Kidney (tissue), 14 donors: ENCODE results near the gene ZBTB9. TPM values are rescaled to one million over a fixed set of nuclear protein-coding genes. Genes with fewer than 3 reads are reported as not detected.

Source experiments
- DNase-seq, 5 donors: peaks; one replicate each; pipeline ENCODE4 v3.0.0-alpha.2; 2013 to 2020
- FAIRE-seq: peaks from 2 replicates; lab custom pipeline; 2012; peaks lifted over from hg19 to GRCh38; lab: Jason Lieb, UNC
- H3K27ac ChIP-seq, 2 donors: one replicate each; pipeline ENCODE4 v1.7.0; 2013; ENCODE audit warnings: low read depth in 2 of 2, low read length in 2 of 2, inconsistent platforms in 1 of 2
- H3K27me3 ChIP-seq: one replicate; pipeline ENCODE4 v1.7.1; 2013; ENCODE audit warnings: low read length, inconsistent platforms; ENCODE audit not compliant: control insufficient read depth, insufficient read depth
- H3K36me3 ChIP-seq, 3 donors: one replicate each; pipeline versions ENCODE4 v1.7.0 to v1.7.1; 2013; ENCODE audit warnings: low read length in 3 of 3, control low read depth in 1 of 3, inconsistent platforms in 1 of 3; ENCODE audit not compliant: insufficient read depth in 3 of 3, control insufficient read depth in 2 of 3
- H3K4me1 ChIP-seq, 3 donors: one replicate each; pipeline versions ENCODE4 v1.7.0 to v1.7.1; 2013; ENCODE audit warnings: low read length in 3 of 3, inconsistent platforms in 1 of 3, low read depth in 1 of 3; ENCODE audit not compliant: control insufficient read depth in 2 of 3, insufficient read depth in 2 of 3
- H3K4me3 ChIP-seq, 3 donors: one replicate each; pipeline versions ENCODE4 v1.7.0 to v1.8.1; 2013; ENCODE audit warnings: low read length in 3 of 3, control low read depth in 1 of 3, inconsistent platforms in 1 of 3
- H3K9ac ChIP-seq, 3 donors: one replicate each; pipeline versions ENCODE4 v1.7.0 to v1.7.1; 2013; ENCODE audit warnings: low read length in 3 of 3, control low read depth in 1 of 3, inconsistent platforms in 1 of 3
- H3K9me3 ChIP-seq, 3 donors: one replicate each; pipeline versions ENCODE4 v1.7.0 to v1.7.1; 2013; ENCODE audit warnings: low read length in 3 of 3, control low read depth in 1 of 3, inconsistent platforms in 1 of 3; ENCODE audit not compliant: control insufficient read depth in 2 of 3, insufficient read depth in 1 of 3
- intact Hi-C: fragments of 100-400 bp; cut with DNase I; formaldehyde crosslinking; loops from one replicate; pipeline ENCODE4 v1.11.1; 2022
- polyA plus RNA-seq: library from polyadenylated mRNA; stranded (reverse); fragments of 350-450 nt; fragmentation: Illumina TruSeq; extraction: RNeasy Lipid Tissue Mini Kit (QIAGEN cat#74804); gene quantifications from one replicate; pipeline ENCODE4 v1.2.3, GENCODE V29; 2014; ENCODE audit warnings: low read depth, low replicate concordance; ENCODE audit not compliant: insufficient read depth
- total RNA-seq: library from RNA; stranded (reverse); fragmentation: NEBNext Ultra II Directional; extraction: Animal tissue kit (Norgen Biotek cat#: 25700); gene quantifications from one replicate; pipeline ENCODE4 v1.2.1, GENCODE V29; 2021
- TF ChIP-seq, protein P1 (sequence below): IDR thresholded peaks from 3 replicates; pipeline ENCODE4 v1.5.1; 2012; ENCODE audit warnings: mild to moderate bottlenecking, moderate library complexity, borderline replicate concordance; ENCODE audit not compliant: insufficient read depth; ENCODE audit errors: extremely low read depth
- donor health status: control.
- donor health status: control.
- donor health status: control.
- donor health status: control.
- donor health status: control.
- donor health status: DM: yes; HTN: yes; CAD: no.
- donor health status: Normal renal cell carcinoma (clear cell type).

The ZBTB9 gene
- total and polyA plus RNA-seq, 2 donors from 2014 or later = 6.4 to 11.5 TPM

DNA sequence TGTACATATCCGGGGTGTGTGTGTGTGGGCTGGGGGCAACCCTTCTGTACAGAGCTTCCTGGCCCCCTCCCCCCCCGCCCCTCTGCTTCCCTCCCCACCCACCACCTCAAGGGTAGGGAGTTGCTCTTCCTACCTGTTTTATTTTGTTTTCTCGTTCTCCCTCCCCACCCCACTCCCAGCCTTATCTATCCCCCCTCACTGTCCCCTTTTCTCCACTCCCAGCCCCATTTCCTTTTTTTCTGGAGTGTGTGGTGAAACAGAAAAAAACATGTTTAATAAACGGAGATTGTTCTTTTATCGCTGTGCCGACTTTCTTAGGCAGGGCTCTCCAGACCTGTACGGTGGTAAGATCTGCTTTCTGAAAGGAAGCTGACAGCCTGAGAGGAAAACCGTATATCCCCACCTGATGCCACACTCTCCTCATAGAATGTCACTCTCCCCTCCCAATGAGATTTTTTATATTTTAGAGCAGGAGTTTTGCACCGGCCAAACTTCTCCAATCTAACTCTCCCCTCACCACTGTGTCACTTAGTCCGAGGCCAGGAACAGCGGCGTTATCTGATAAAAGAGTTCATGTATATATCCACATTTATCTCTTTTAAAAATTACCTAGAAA, 875 bp upstream of the ZBTB9 start:
- Histone ChIP-seq H3K27ac (peak overlapping the region in 1 of 2 donors; percentile 63), H3K9me3 (no peaks in the 10 kb centered on the region), H3K4me3 (peak overlapping the region; percentile 87 to 95 (median 93)), H3K27me3 (no peaks in the 10 kb centered on the region), H3K36me3 (peaks cover 0 to 3% (median 3%) of the 10 kb centered on the region in 3 donors), H3K4me1 (peaks cover 0 to 9% (median 0%) of the 10 kb centered on the region in 3 donors), H3K9ac (peak overlapping the region; percentile 79 to 98 (median 81))
- DNase-seq = no peak
- TF ChIP-seq, protein P1, sequence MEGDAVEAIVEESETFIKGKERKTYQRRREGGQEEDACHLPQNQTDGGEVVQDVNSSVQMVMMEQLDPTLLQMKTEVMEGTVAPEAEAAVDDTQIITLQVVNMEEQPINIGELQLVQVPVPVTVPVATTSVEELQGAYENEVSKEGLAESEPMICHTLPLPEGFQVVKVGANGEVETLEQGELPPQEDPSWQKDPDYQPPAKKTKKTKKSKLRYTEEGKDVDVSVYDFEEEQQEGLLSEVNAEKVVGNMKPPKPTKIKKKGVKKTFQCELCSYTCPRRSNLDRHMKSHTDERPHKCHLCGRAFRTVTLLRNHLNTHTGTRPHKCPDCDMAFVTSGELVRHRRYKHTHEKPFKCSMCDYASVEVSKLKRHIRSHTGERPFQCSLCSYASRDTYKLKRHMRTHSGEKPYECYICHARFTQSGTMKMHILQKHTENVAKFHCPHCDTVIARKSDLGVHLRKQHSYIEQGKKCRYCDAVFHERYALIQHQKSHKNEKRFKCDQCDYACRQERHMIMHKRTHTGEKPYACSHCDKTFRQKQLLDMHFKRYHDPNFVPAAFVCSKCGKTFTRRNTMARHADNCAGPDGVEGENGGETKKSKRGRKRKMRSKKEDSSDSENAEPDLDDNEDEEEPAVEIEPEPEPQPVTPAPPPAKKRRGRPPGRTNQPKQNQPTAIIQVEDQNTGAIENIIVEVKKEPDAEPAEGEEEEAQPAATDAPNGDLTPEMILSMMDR = no peak
- intact Hi-C loops = no loop called here
- no peak for FAIRE-seq

DNA sequence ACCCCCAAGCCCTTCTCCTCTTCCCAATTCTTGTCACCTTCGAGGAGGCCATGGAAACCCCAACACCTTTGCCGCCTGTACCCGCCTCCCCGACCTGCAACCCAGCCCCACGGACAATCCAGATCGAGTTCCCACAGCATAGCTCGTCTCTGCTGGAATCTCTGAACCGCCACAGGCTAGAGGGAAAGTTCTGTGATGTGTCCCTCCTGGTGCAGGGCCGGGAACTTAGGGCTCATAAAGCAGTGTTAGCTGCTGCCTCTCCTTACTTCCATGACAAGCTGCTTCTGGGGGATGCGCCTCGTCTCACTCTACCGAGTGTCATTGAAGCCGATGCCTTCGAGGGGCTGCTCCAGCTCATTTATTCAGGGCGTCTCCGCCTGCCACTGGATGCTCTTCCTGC, 675 bp downstream of the ZBTB9 start:
- H3K27me3 ChIP-seq = no peaks in the 10 kb centered on the region
- peak overlapping the region in 1 of 2 donors; percentile 51 for H3K27ac ChIP-seq
- no peaks in the 10 kb centered on the region for H3K9me3 ChIP-seq
- H3K4me1 ChIP-seq = peaks cover 0 to 9% (median 0%) of the 10 kb centered on the region in 3 donors
- H3K4me3 ChIP-seq = peak overlapping the region; percentile 87 to 95 (median 93)
- TF ChIP-seq, protein P1 = no peak
- H3K9ac ChIP-seq = peak overlapping the region; percentile 12 to 79 (median 56)
- H3K36me3 ChIP-seq = peaks cover 0 to 3% (median 3%) of the 10 kb centered on the region in 3 donors
- DNase-seq (peak in 2 of 5 donors; percentile 0 to 62), FAIRE-seq (no peak)
- intact Hi-C loops = no loop called here

DNA sequence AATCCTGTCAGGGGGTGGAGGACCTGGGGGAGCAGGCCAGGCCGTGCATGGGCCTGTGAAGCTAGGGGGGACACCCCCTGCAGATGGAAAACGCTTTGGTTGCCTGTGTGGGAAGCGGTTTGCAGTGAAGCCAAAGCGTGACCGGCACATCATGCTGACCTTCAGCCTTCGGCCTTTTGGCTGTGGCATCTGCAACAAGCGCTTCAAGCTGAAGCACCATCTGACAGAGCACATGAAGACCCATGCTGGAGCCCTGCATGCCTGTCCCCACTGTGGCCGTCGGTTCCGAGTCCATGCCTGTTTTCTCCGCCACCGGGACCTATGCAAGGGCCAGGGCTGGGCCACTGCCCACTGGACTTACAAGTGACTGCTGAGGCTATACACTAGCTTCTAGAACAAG, 1.8 kb downstream of the ZBTB9 start:
- DNase-seq (no peak), FAIRE-seq (no peak)
- Histone ChIP-seq H3K36me3 (peaks cover 0 to 3% (median 3%) of the 10 kb centered on the region in 3 donors), H3K27me3 (no peaks in the 10 kb centered on the region), H3K4me3 (no peak overlapping the region), H3K9me3 (no peaks in the 10 kb centered on the region), H3K27ac (no peak overlapping the region), H3K4me1 (peaks cover 0 to 9% (median 0%) of the 10 kb centered on the region in 3 donors), H3K9ac (no peak overlapping the region)
- intact Hi-C loops = no loop called here
- TF ChIP-seq, protein P1 = no peak

GRCh38 chr6:33458676-33459075, 4.3 kb downstream of the ZBTB9 start:
- DNase-seq = no peak
- H3K27ac ChIP-seq = no peak overlapping the region
- H3K4me3 ChIP-seq = no peak overlapping the region
- no peaks in the 10 kb centered on the region for H3K27me3 ChIP-seq
- FAIRE-seq = no peak
- TF ChIP-seq, protein P1 = no peak
- no peak overlapping the region for H3K9ac ChIP-seq
- intact Hi-C loops = no loop called here
- H3K36me3 ChIP-seq = peaks cover 0 to 3% (median 3%) of the 10 kb centered on the region in 3 donors
- H3K9me3 ChIP-seq = no peaks in the 10 kb centered on the region
- peaks cover 0 to 7% (median 0%) of the 10 kb centered on the region in 3 donors for H3K4me1 ChIP-seq
